ENCODE data around the gene WDR18. TPM values are rescaled to one million over a fixed set of nuclear protein-coding genes. Genes with fewer than 3 reads are reported as not detected.
"Not testable (repeated sequence)": the region's sequence is repeated elsewhere in the genome, so short reads cannot be mapped to it uniquely, and the experiment has no call there.

Gene WDR18
- total RNA-seq, 1 donor from 2014 or later = 20.6 TPM

DNA sequence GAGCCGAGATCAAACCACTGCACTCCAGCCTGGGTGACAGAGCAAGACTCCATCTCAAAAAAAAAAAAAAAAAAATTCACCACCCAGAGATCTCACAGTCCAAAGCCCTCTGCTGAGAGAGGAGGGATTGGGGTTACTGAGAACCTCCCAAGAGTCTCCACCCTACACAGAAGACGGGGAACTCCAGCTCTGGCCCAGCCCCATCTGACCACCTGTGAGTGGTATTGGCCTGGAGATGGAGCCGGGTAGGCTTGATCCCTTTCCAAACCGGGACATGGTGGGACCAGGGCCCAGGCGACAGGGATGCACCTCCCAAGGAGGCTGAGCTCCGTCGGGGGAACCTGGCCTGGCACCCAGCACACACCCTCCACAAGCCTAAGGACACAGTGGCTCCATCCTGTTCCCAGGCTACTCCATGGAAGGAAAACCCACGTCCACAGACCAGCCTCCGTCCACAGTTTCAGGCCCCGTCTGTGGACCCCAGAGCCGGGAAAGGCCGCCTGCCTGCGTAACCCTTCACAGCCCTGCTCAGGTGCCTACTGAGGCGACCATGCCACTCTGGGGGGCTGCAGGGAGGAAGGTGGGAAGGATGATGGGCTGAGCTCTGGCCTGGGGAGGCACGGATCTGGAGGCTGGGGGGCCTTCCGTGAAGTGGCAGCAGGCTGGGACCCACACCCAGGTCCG is 34.9 kb downstream of the WDR18 start:
- DNase-seq (ENCODE audit: low spot score) = no peak

DNA sequence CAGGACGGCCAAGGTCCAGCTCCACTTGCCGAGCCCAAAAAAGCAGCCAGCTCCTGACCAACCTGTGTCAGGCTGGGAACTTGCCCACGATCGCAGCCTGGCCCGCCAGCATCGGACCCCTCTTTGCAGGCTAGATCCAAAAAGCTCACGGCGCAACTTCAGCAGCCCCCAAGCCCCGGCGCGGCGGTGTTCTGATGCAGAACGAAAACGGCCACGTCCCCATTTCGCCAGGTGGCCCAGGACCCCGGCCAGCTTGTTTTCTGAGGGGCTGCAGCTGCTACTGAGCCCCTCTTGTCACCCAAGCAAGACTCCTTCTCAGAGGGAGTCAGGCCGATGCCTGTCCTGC is 35.4 kb downstream of the WDR18 start:
- DNase-seq (ENCODE audit: low spot score) = peak; percentile 89

- DNase-seq (ENCODE audit: low spot score) = no peak
Observed at GRCh38 chr19:1019980-1020867, 36.1 kb downstream of the WDR18 start.

GRCh38 chr19:1020868-1021425 is 36.8 kb downstream of the WDR18 start, which contains the start of gene TMEM259:
TMEM259 (minus strand) TSS chr19:1021123; CDS start chr19:1020996, 127 bp downstream.
- DNase-seq (ENCODE audit: low spot score) = peak; percentile 99

GRCh38 chr19:1023883-1024188 is 39.7 kb downstream of the WDR18 start:
- not testable (repeated sequence) for DNase-seq (ENCODE audit: low spot score)

DNA sequence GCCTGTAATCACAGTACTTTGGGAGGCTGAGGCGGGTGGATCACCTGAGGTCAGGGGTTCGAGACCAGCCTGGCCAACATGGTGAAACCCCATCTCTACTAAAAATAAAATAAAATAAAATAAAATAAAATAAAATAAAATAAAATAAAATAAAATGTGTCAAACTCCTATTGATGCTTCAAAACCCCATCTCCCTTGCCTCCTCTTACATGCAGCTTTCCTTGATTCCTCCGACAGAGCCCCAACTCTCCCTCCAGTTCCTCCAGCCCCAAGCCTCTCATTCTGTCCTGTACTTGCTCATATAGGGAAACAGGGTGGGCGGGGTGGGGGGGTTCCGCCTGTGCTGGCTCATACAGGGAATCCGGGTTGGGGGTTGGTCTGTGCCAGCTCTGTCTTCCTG is 40.9 kb downstream of the WDR18 start:
- DNase-seq (ENCODE audit: low spot score) = not testable (repeated sequence)

DNA sequence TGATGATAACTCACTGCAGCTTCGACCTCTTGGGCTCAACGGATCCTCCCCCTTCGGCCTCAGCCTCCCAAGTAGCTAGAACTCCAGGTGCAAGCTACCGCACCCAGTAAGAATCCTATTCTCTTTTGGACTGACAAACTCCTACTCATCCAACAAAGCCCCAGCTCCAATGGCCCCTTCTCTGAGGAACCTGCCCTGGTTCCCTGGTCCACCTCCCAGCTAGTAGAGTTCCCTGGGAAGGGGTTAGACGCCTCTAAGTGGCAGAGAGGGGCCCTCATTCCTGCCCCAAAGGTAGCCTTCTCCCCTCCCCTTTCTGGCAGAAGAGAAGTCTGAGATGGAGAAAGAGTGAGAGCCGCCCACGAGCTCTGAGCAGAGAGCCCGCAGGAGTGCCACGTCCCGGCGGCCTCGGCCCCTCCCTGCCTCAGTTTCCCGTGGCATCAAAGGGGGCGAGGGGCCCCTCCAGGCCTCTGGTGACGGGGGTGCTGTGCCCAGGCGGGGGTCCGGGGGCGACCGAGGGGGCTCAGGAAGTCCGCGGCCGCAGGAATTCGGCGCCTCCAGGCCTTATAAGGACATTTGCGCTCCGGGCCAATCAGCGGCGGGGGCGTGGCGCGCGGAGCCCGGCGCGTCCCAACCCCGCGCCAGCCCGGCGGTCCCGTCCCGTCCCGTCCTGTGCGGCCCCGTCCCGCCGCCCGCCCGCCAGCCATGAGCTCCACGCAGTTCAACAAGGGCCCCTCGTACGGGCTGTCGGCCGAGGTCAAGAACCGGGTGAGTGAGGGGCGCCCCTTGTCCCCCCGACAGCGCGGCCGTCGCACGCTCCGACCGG is 42.0 kb downstream of the WDR18 start, which contains the start of gene CNN2:
CNN2 (plus strand) TSS at position 649 of the 823 bp plus-strand sequence; CDS start at position 703, 54 bp downstream.
- no peak for DNase-seq (ENCODE audit: low spot score)

- no peak for DNase-seq (ENCODE audit: low spot score)
Observed at GRCh38 chr19:1026783-1027649, 42.9 kb downstream of the WDR18 start.

DNA sequence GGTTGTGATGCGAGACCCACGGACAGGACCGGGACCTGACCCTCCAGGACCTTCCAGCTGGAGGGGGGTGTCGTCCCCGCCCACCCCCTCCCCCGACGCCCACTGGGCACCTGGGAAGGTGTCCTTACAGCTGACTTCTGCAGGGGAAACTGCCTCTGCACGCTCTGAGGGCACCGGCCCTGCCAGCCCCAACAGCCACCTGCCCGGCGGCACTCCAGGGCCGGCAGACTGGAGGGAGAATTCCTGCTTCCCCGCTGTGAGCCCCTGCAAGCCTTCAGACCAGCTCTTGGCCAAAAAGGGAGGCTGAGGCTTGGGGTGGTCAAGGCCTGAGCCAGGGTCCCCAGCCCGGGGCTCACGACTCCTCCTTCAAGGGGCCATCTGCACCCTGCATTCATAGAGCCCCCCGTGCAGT is 43.5 kb downstream of the WDR18 start:
- no peak for DNase-seq (ENCODE audit: low spot score)

DNA sequence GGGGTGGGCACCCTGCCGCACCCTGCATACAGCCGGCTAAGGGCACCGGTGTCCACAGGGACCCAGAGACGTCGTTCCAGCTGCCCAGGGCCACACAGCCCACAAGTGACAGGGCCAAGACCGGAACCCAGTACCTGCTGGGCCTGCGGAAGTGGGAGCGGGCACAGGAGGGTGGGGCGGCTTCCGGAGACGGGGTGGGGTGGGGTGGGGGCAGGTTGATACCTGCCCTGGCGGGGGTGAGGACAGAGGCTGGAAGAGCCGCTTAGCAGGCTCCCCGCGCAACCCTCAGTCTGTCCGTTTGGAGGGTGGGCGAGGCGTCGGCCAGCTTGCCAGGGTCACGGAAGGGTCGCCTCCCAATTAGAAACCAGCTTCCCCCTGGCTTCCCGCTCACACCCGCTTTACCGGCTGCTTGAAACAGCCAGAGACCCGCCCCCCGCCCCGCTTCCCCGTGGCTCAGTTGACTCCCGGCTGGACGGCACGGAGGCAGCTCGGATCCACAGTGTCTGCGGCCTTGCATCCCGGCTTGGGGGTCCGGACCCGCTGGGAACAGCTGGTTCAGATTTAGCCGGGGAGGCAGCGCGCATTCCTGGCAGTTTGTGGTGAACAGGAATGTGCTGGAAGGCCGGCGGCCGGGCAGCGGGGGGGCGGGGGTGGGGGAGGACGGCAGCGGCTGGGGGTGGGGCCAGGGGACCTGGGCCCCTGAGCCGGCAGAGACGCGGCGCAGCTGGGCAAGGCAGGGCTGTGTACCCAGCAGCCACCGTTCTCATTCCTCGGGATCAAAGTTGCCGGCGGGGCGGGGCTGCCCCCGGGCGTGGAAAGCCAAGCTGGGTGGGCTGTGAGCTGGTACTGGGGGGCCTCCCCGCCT is 44.1 kb downstream of the WDR18 start:
- no peak for DNase-seq (ENCODE audit: low spot score)

- no peak for DNase-seq (ENCODE audit: low spot score)
Observed at GRCh38 chr19:1032264-1032867, 48.2 kb downstream of the WDR18 start.

DNA sequence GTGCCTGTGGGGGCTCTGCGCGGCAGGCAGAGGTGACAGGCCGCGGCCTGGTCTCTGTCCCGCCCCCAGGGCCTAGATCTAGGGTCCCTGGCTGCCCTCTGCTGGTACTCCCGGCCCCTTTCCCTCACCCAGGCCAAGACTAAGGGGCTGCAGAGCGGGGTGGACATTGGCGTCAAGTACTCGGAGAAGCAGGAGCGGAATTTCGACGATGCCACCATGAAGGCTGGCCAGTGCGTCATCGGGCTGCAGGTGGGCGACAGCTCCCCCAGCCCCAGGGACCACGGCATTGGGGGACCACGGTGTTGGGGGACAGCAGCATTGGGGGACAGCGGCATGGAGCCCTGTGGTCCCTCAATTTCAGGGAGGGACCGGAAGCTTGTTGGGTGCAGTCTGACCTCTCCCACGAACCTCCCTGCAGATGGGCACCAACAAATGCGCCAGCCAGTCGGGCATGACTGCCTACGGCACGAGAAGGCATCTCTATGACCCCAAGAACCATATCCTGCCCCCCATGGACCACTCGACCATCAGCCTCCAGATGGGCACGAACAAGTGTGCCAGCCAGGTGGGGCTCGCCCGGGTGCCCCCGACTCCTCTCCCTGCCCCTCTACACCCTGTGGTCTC is 52.0 kb downstream of the WDR18 start:
- DNase-seq (ENCODE audit: low spot score) = no peak

DNA sequence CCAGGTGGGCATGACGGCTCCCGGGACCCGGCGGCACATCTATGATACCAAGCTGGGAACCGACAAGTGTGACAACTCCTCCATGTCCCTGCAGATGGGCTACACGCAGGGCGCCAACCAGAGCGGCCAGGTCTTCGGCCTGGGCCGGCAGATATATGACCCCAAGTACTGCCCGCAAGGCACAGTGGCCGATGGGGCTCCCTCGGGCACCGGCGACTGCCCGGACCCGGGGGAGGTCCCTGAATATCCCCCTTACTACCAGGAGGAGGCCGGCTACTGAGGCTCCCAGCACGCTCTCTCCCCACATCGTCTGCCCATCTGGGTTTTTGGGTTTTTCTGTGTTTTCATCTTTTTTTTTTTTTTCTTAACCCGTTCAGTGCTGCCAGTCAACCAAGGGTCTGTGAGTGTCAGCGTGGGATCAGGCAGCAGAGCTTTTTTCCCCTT is 53.5 kb downstream of the WDR18 start:
- DNase-seq (ENCODE audit: low spot score) = no peak

DNA sequence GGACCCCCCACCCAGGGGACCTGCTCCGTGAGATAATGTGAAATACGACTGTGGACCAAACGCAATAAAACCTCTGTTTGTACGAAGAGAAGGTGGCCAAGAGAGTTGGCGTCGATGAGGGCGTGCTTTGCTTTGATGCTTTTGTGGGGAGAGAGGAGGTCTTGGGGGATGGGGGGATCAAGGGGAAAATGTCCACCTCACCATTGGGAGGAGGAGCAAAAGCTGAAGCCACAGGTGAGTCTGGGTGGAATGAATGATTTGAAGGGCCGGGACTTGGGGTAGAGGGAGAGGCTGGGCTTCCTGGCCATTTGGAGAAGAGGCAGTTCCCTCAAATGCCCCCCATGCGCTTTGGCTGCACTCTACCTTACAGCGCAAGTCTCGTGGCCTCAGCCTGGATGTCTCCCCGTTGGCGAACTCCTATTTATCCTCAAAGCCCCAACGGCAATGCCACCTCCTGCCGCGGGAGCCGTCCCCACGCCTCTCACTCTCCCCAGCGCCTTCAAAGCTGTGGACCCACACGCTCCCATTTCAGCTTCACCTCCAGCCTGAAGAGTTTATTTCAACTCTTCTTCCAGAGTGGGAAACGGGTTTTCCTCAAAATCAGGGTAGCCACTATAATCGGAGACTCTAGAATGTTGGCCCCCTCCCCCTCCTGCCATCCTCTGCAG is 55.0 kb downstream of the WDR18 start:
- DNase-seq (ENCODE audit: low spot score) = no peak

DNA sequence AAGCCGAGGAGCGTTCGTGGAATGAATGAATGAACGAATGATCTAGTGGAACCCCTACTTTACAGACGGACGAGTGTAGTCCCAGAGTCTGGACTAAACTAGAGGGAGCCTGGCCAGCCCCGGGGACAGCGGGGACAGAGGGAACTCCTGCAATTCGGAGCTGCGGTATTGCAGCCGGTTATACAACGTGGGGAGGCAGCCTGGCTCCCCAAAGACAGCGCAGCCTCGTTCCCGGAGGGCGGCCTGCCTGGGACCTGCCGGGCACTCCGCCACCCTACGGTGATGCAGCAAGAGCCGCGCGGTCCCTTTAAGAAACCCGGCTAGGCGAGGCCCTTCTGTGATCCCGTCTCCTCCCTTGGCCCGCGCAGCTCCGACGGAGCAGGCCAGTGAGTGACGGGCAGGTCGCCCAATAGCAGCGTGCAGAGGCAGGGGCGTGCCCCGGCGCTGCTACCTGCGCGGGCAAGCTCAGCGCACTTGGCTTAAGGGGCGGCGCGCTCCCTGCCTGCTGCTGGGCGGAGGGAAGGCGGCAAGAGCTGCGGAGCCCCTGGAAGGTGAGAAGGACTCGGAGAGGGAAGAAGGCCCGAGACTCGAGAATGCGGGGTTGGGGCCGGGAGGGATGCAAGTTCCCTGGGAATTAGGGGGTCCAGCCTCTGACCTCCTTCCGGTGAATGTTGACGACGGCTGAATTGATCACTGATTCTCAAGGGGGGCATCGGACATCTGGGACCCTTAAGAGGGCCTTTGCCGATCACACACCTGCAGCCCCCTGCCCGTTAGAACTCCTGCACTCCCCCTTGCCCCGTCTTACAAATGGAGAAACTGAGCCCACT is 55.7 kb downstream of the WDR18 start, which contains the start of gene ABCA7:
ABCA7 (plus strand) TSS at position 462 of the 830 bp plus-strand sequence. CDS start 1,255 bp downstream, outside the sequence.
- DNase-seq (ENCODE audit: low spot score) = peak; percentile 99

DNA sequence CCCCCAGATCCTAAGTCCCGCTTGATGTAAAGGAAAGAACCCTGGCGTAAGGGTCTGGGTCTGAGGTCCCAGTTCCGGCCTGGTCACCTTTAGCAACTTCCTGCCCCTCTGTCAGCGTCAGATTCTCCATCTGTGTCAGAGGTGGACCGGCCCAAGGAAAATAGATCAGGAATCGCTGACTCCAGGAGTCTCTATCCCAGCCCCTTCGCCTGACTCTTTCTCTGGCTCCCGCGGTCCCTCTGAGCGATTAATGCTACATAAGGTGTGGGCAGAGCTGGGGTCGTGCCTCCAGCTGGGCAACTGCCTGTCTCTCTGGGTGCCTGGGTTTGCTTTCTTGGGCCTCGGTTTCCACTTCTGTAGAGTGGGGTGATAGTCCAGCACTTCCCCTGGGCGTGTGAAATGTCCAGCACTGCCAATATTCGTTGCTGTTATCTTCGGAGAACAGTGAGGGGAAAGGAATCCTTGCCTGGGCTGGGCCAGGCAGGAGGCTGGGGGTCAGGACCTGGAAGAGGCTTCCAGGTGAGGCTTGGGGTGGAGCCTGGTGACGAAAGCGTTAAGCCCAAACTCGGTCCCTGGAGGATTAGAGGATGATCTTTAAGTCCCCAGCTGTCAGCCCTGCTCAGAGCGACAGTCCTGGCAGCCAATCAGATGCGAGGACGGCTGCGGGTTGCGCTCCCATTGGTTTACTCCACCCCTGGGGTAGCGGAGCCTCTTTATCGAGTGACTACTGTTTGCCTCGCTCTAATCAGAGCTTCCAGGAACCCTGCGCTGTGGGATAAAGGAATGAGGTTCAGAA is 56.5 kb downstream of the WDR18 start:
- DNase-seq (ENCODE audit: low spot score) = no peak
